Endothelial cell of umbilical vein (primary cell): Measurements from ENCODE around the gene PAPOLA. TPM values are rescaled to one million over a fixed set of nuclear protein-coding genes. Genes with fewer than 3 reads are reported as not detected.

ENCODE experiments used
- BruUV-seq: library from RNA; stranded (reverse); fragments of 400-500 nt; replicated peaks from 2 replicates; lab custom pipeline; 2021; lab: Mats Ljungman, UMichigan
- CTCF ChIA-PET: fragments of 300-600, 350-600 bp; sonication (Branson Sonifier 250); formaldehyde crosslinking; loops from one replicate; lab custom pipeline; 2021; ENCODE audit warnings: antibody characterized with exemption, inconsistent platforms; lab: Charles Lee
- POLR2A ChIA-PET: fragments of 300-600, 350-600 bp; sonication (Branson Sonifier 250); formaldehyde crosslinking; loops from one replicate; lab custom pipeline; 2021; ENCODE audit warnings: antibody characterized with exemption, inconsistent platforms; lab: Charles Lee
- DNase-seq: peaks from one replicate; pipeline ENCODE4 v3.0.0-alpha.2; 2011; ENCODE audit warnings: low read depth, low spot score
- FAIRE-seq: peaks from 2 replicates; lab custom pipeline; 2011; peaks lifted over from hg19 to GRCh38; lab: Jason Lieb, UNC
- H2AFZ ChIP-seq: 2 replicates; pipeline ENCODE4 v1.6.0; 2012; ENCODE audit warnings: low read depth, low read length, control low read depth, inconsistent platforms
- H3K27ac ChIP-seq: 2 replicates; pipeline ENCODE4 v1.5.1; 2011; ENCODE audit warnings: low read depth, mild to moderate bottlenecking, control low read depth, low read length, moderate library complexity; ENCODE audit not compliant: insufficient read depth
- H3K27me3 ChIP-seq, 2 experiments: 2 replicates each; pipeline versions ENCODE4 v1.6.0 to v1.6.1; 2011; ENCODE audit warnings: low read length in 2 of 2, mixed read lengths in 1 of 2; ENCODE audit not compliant: control insufficient read depth in 2 of 2, insufficient read depth in 2 of 2
- H3K36me3 ChIP-seq, 2 experiments: 2 replicates in 1 of 2; 3 replicates in 1 of 2; pipeline ENCODE4 v1.5.1; 2011; ENCODE audit warnings: low read length in 2 of 2, mild to moderate bottlenecking in 1 of 2, moderate library complexity in 1 of 2; ENCODE audit not compliant: control insufficient read depth in 2 of 2, insufficient read depth in 2 of 2; ENCODE audit errors: extremely low read depth in 1 of 2
- H3K4me1 ChIP-seq: 3 replicates; pipeline ENCODE4 v1.5.1; 2011; ENCODE audit warnings: mild to moderate bottlenecking, low read length; ENCODE audit not compliant: control insufficient read depth, insufficient read depth; ENCODE audit errors: extremely low read depth
- H3K4me2 ChIP-seq: 2 replicates; pipeline ENCODE4 v1.6.1; 2011; ENCODE audit warnings: low read length, control low read depth, mixed read lengths; ENCODE audit not compliant: insufficient read depth
- H3K4me3 ChIP-seq, 3 experiments: fragments of 200-600 bp in 1 of 3; sonication (generic), shearing (Covaris generic) in 1 of 3; replicated peaks in 1 of 3; 2 replicates each; pipeline ENCODE4 v1.5.1; 2011 to 2016; ENCODE audit warnings: control low read depth in 3 of 3, low read length in 3 of 3, mild to moderate bottlenecking in 2 of 3, inconsistent platforms in 1 of 3, low read depth in 1 of 3, moderate library complexity in 1 of 3; ENCODE audit not compliant: insufficient read depth in 1 of 3
- H3K79me2 ChIP-seq: 2 replicates; pipeline ENCODE4 v1.6.0; 2012; ENCODE audit warnings: low read length, inconsistent platforms; ENCODE audit not compliant: control insufficient read depth, insufficient read depth
- H3K9ac ChIP-seq: replicated peaks from 2 replicates; pipeline ENCODE3; 2011; ENCODE audit warnings: low read length, control low read depth; ENCODE audit not compliant: insufficient read depth; ENCODE audit errors: extremely low read depth
- H3K9me1 ChIP-seq: replicated peaks from 3 replicates; pipeline ENCODE4 v1.6.0; 2011; ENCODE audit warnings: mild to moderate bottlenecking, low read length; ENCODE audit not compliant: control insufficient read depth, insufficient read depth; ENCODE audit errors: extremely low read depth
- H3K9me3 ChIP-seq: replicated peaks from 2 replicates; pipeline ENCODE4 v1.5.1; 2012; ENCODE audit warnings: low read length, inconsistent platforms; ENCODE audit not compliant: control insufficient read depth, insufficient read depth
- H4K20me1 ChIP-seq: replicated peaks from 2 replicates; pipeline ENCODE3; 2011; ENCODE audit warnings: mild to moderate bottlenecking, low read length; ENCODE audit not compliant: control insufficient read depth, insufficient read depth; ENCODE audit errors: extremely low read depth
- EZH2 ChIP-seq: IDR thresholded peaks from 2 replicates; pipeline ENCODE4 v1.6.1; 2012; ENCODE audit warnings: borderline replicate concordance, low read depth, mild to moderate bottlenecking, moderate library complexity, low read length, inconsistent platforms; ENCODE audit not compliant: severe bottlenecking
- FOS ChIP-seq: IDR thresholded peaks from 2 replicates; pipeline ENCODE4 v1.6.1; 2011; ENCODE audit warnings: mild to moderate bottlenecking, low read length, moderate library complexity, borderline replicate concordance; ENCODE audit not compliant: insufficient read depth
- GATA2 ChIP-seq: IDR thresholded peaks from 2 replicates; pipeline ENCODE4 v1.7.0; 2011; ENCODE audit warnings: low read depth, mild to moderate bottlenecking, moderate library complexity, mixed read lengths, low read length; ENCODE audit not compliant: insufficient read length, insufficient read depth
- JUN ChIP-seq: IDR thresholded peaks from 2 replicates; pipeline ENCODE4 v1.6.1; 2011; ENCODE audit warnings: borderline replicate concordance, low read depth; ENCODE audit not compliant: insufficient read length, insufficient read depth
- MAX ChIP-seq: IDR thresholded peaks from 2 replicates; pipeline ENCODE4 v1.6.1; 2011; ENCODE audit not compliant: insufficient read depth, insufficient read length
- MYC ChIP-seq: IDR thresholded peaks from one replicate; pipeline ENCODE4 v1.6.1; 2011; ENCODE audit warnings: mild to moderate bottlenecking, low read depth, low read length
- POLR2A ChIP-seq: IDR thresholded peaks from 2 replicates; pipeline ENCODE4 v1.6.1; 2012; ENCODE audit warnings: low read depth, mild to moderate bottlenecking, control low read depth, low read length
- POLR2AphosphoS5 ChIP-seq: IDR thresholded peaks from 2 replicates; pipeline ENCODE4 v1.6.1; 2012; ENCODE audit warnings: low read depth, mild to moderate bottlenecking, control low read depth, low read length, moderate library complexity; ENCODE audit not compliant: insufficient read depth
- dilution Hi-C: fragments of 300-500 bp; cut with MboI; formaldehyde crosslinking; loops from one replicate; pipeline ENCODE4 v1.15.0; 2019; ENCODE audit warnings: low sequenced_read_pairs; ENCODE audit not compliant: extremely low pct_ligation_motif_present
- intact Hi-C: fragments of 100-400 bp; cut with micrococcal nuclease; formaldehyde crosslinking; loops from one replicate; pipeline ENCODE4 v1.10.0; 2022
- polyA plus RNA-seq, 4 experiments: library from polyadenylated mRNA; depleted of rRNA in 3 of 4; stranded (reverse) in 3 of 4; unstranded in 1 of 4; fragments of >200 nt; gene quantifications; 2 replicates each; pipeline versions ENCODE4 v1.2.1 to v1.2.3, GENCODE V29; 2011 to 2012; ENCODE audit warnings: missing spikeins in 1 of 4
- total RNA-seq: library from RNA; stranded (reverse); gene quantifications from 2 replicates; pipeline ENCODE4 v1.2.3, GENCODE V29; 2021
- TF ChIP-seq, protein P1 (sequence below), 2 donors: IDR thresholded peaks; 1 replicate in 1 of 2; 2 replicates in 1 of 2; pipeline ENCODE4 v1.5.1; 2011; ENCODE audit warnings: low read length in 2 of 2, mild to moderate bottlenecking in 2 of 2, moderate library complexity in 2 of 2, control low read depth in 1 of 2, inconsistent platforms in 1 of 2, low read depth in 1 of 2; ENCODE audit not compliant: insufficient read depth in 1 of 2; ENCODE audit errors: extremely low read depth in 1 of 2

The PAPOLA gene
- total and polyA plus RNA-seq, 2 donors (not counting 3 experiments of a cell fraction or from before 2014, with no cell fraction given) = 75.4 to 184 TPM

GRCh38 chr14:96564389-96564788 is 62.2 kb downstream of the PAPOLA start:
- DNase-seq (no peak), FAIRE-seq (no peak)
- dilution Hi-C loops (no loop called here), intact Hi-C loops (no loop called here)
- H3K36me3 ChIP-seq = peaks cover 0 to 11% of the 10 kb centered on the region in 2 experiments
- CTCF ChIA-PET = interaction anchor here (0.6 to 8.3 kb wide), 9 partner anchors 9 to 288 kb away, joined by 3 to 122 read pairs (median 4); no protein-coding TSS in a partner anchor
- no peaks in the 10 kb centered on the region for H4K20me1 ChIP-seq
- H3K4me3 ChIP-seq = no peak overlapping the region
- H3K9me3 ChIP-seq = no peaks in the 10 kb centered on the region
- H3K4me1 ChIP-seq = no peaks in the 10 kb centered on the region
- H3K79me2 ChIP-seq = no peaks in the 10 kb centered on the region
- no peaks in the 10 kb centered on the region for H3K27me3 ChIP-seq
- H3K4me2 ChIP-seq = no peak overlapping the region
- H3K9me1 ChIP-seq = no peaks in the 10 kb centered on the region
- TF ChIP-seq, protein P1, sequence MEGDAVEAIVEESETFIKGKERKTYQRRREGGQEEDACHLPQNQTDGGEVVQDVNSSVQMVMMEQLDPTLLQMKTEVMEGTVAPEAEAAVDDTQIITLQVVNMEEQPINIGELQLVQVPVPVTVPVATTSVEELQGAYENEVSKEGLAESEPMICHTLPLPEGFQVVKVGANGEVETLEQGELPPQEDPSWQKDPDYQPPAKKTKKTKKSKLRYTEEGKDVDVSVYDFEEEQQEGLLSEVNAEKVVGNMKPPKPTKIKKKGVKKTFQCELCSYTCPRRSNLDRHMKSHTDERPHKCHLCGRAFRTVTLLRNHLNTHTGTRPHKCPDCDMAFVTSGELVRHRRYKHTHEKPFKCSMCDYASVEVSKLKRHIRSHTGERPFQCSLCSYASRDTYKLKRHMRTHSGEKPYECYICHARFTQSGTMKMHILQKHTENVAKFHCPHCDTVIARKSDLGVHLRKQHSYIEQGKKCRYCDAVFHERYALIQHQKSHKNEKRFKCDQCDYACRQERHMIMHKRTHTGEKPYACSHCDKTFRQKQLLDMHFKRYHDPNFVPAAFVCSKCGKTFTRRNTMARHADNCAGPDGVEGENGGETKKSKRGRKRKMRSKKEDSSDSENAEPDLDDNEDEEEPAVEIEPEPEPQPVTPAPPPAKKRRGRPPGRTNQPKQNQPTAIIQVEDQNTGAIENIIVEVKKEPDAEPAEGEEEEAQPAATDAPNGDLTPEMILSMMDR (IDR thresholded peaks at IDR 0.05; ENCODE audit: extremely low read depth in 1 of 2, insufficient read depth in 1 of 2, low read depth in 1 of 2, low read length in 2 of 2) = no peak
- TF ChIP-seq FOS (no peak), MAX (no peak), GATA2 (no peak), MYC (no peak), EZH2 (no peak), POLR2A (no peak), JUN (no peak), POLR2AphosphoS5 (no peak)
- H3K27ac ChIP-seq = no peak overlapping the region
- no TSS peak for BruUV-seq
- no peak overlapping the region for H2AFZ ChIP-seq
- POLR2A ChIA-PET = no interaction called here
- H3K9ac ChIP-seq = no peak overlapping the region
